HG03378 (cell line): ENCODE measurements around the gene FN1.

Experiments used
- ATAC-seq: cut with Tn5 transposase; IDR thresholded peaks from one replicate; pipeline ENCODE4 v1.9.1; 2021; ENCODE audit warnings: mild to moderate bottlenecking, moderate library complexity; ENCODE audit not compliant: unreplicated experiment

The FN1 gene

DNA sequence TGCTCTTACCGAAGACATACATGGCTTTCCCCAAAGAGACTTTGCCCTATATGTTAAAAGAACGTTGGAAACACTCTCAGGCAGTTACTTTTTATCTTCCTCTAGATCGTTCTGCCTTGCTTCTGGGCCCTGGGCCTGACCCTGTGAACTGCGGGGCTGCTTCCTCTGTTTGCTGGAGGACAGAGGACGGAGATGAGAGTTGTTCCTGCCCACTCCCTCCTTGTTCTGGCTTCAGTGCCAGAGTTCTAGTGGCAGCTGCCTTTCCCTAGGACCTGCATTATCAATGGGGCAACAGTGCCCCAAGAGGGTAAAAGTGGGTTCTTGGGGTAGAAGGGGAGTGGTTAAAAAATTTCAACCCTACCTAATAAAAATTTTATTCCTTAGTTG is 6.5 kb upstream of the FN1 start:
- ATAC-seq, result no peak

DNA sequence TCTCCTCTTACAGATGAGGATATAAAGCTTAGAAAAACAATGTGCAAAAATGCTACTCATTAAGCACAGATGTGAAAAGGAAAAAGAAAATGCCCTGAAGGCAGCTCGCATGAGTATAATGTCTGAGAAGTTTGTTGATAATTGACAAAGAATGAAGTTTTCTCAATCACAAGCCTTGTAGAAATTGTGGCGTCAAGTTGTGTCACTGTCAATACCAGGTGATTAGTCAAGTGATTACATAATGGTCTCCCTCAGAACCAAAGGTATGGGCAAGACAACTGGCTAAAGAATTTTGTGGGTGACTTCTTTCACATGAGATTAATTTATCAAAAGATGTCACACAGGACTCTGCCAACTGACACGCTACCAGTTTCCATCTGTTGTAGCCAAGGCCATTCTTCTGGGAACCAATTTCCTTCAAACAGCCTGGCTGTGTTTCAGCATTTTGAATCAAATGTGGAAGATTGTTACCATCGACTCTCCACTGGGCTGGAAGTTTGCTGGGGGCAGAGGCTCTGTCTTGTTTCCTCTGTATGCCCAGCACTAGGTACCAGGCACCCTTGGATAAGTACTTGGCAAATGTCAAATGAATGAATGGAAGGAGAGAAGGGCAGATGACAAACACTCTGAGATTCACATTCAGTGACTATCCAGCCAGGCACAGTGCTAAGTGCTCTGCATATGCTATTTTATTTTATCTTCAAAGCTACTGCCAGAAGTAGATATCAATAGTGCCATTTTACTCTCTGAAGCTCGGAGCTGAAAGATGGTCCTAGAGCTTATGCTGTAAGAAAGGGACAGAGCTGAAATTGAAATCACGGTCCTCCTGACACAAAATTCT is 5.9 kb upstream of the FN1 start:
- ATAC-seq, result no peak

DNA sequence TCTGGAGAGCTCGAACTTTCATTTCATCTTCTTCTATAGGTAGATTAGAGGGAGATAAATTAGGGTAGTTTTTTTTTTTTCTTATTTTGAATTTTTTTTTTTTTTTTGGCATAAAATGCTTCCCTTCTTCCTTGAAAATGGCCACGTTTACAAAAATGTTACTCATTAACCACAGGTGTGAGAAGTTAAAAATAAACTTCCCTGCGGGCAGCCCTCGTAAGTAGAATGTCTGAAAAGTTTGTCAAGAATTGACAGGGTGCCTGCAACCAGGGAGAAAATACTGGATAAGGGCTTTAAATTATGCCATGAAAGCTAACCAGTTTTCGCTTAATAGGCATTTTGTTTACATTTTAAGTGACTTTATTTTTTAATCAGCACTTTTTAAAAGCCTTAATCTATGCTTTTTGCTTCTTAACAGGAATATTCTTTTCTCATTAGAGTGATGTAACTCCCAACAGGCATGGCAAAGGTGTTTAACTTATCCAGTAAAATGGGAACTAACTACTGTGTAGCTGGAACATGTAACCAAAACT is 4.2 kb upstream of the FN1 start:
- no peak for ATAC-seq

DNA sequence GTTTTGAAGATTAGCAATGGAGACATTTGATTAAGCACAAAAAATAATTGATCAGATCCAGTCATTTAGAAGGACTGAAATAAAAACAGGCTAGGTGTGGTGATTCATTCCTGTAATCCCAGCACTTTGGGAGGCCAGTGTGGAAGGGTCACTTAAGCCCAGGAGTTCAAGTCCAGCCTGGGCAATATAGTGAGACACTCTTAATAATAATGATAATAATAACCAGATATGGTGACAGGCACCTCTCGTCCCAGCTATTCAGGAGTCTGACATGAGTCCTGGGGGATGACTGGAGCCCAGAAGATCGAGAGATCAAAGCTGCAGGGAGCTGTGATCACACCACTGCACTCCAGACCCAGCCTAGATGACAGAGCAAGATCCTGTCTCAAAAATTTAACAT is 3.5 kb upstream of the FN1 start:
- ATAC-seq, result no peak

DNA sequence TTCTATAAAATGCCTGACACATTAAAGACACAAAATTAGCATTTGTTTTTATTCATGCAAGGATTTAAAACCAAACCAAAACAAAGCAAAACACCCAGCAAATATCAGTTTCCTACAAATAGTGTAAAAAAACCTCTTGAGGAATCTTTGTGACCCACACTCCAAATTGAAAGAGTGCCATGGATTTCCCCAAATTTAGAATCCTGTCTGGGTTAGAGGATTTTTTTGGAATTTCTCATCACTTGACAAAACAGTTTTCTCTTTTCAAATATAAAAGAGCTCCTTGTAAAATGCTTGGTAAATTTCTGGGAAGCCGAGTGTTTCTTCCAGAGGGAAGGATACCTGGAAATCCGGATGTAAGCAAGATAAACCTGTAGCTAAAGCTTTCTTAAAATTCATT is 1.7 kb upstream of the FN1 start:
- ATAC-seq, result no peak

DNA sequence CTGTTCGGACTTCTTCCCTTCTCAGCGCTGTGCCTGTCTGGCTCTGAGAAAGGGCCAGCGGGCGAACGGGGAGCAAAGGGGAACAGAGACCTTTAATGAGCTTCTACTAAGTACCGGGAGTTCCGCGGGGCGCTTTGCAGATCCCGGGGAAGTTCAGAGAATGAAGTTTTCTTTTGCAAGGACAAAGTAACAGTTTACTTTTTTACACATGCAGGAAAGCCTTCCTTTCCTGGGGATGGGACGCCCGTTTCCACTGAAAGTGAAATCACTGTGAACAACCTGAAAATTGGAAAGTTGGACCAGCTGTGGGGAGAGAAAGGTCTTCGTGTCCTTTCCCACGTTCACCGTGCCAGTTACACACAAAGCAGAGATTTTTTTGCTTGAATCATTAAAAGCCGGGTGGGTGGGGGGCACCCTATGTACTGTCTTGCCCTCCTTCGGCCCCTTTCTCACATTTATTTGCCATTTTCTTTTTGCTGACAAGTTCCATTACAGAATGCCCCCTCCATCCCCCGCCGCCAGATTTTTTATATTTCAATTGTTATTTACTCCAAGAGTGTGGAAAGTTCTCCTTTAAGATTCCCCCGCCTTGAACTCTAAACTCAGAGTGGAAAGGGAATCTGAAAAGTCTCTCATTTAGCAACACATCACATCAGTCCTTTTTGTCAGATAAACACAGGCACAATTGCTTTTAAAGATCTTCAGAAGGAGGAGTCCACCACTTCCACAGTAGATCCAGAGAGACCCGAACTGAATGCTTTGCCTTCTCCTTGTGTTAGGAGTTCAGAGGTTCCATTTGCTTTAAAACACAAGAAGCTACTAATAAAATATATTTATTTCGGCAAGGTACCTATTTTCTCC is 1.1 kb upstream of the FN1 start:
- peak; percentile 29 for ATAC-seq

DNA sequence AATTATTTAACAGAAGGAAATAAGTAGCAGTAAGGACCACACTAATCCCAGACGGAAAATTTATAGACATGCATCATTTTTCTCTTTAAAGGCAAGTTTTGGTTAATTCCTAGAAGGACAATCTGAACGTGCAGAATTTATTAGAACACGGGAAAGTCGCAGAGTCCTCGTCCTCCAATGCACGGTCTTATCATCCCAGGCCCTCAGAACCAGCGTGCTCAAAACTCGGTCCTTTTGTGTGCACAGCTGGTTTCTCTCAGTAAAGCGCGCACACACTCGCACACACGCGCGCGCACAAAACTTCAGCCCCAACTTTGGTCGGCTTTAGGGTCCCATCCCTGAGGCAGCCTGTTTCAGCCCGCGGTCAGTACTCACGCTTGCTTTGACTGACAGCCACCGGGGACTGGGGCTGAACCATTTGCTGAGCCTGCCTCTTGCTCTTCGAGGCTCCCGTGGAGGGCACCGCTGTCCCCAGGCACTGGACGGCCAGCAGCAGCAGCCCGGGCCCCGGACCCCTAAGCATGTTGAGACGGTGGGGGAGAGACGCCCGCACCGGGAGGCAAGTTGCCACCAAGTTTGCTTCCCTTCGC is 493 bp downstream of the FN1 start:
- ATAC-seq, result no peak

DNA sequence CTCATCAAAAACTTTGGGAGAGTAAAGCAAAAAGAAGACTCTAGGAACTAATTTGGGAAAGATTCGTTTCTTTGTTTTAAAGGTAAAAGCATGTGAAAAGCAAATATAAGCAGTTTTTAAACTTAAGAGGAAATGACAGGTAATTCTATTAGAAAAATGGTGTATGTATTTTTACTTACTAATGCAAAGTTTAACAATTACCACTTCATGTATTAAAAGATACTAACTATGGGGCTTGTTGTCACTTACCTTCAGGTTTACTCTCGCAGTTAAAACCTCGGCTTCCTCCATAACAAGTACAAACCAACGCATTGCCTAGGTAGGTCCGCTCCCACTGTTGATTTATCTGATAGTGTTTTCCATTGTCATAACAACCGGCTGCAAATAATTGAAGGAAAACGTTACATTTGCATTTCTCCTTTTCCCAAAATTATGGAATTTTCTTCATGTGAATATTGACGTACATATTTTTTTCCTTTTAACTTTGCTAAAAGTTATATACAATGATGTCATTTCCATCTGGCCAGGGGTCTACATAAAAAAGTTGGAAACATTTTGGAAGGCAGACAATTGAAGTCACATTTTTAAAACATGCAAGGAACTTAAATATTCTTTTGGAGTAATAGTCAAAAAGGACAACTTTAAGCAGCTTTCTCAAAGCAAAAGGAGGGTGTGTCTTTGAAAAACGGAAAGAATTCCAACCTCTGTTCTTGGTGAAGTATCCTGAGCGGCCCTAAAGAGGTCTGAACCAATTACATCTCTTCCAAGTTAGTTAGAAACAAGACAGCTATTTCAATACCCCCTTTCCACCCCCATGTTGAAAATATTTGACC is 1.2 kb downstream of the FN1 start:
- no peak for ATAC-seq

DNA sequence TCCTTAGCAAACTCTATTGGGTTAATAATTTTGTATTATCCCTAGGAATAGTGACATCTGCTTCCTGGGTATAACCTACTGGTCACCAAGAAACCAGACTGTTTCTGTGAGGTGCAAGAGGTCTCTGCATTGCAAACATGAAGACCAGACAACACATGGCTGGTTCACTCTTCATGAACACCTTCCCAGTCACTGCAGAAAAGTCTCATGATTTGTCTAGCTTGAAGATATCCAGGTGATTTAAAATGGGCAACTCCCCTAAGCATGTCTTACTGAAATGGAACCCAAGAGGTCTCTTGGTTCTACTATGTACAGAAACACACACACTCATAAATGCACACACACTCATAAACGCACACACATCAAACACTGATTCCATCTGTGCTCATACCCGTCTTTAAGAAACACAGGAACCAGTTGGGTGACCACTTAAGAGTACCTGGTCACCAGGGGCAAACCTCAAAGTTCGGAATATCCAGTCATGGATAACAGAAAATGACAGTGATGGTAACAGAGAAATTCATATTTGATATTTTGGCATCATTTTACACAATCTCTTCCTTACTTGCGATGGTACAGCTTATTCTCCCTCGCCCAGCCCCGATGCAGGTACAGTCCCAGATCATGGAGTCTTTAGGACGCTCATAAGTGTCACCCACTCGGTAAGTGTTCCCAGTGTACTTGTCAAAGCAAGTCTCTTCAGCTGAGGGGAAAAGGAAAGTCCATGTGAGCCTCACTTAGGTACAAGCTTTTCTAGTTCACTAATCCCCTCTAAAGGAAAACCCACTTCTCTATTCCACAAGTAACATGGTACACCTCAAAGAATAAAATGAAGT is 2.9 kb downstream of the FN1 start:
- ATAC-seq, result no peak

DNA sequence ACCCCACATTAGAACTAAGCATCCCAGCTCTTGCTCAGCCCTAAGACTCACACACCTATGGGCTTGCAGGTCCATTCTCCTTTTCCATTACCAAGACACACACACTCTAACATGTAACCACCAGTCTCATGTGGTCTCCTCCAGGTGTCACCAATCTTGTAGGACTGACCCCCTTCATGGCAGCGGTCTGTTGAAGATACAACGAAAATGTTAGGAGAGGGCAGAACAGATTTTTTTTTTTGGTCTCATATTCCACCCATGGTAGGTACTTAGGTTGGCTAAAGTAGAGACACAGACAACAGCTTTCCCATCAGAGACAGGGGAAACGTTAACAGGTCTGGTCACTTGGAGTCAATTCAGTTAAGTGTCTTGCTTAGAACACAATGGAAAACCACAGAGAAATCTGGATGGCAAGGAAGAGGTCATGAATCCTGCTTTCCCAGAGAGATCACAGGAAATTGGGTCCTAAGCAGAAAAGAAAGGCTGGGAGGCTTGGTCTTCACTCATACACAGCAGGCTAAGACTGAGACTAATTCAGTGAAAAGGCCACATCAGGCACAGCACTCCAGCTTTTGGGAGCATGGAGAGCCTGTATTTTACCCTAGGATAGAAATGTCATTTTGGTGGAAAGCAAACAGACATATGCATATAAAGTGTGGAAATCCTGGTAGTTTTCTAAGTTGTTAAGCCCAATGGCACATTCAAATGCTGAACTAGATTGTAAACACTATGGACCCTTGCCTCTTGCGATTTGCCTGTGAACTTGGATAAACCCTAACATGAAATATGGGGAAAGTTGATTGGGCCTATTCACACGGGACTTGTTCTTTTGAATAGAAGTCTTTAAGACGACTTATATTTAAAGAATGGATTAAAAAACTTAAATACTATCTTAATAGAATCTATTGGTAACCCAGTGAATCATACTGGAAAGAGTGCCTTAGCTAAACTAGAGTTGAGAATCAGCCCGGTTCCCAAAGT is 3.8 kb downstream of the FN1 start:
- ATAC-seq, result no peak

DNA sequence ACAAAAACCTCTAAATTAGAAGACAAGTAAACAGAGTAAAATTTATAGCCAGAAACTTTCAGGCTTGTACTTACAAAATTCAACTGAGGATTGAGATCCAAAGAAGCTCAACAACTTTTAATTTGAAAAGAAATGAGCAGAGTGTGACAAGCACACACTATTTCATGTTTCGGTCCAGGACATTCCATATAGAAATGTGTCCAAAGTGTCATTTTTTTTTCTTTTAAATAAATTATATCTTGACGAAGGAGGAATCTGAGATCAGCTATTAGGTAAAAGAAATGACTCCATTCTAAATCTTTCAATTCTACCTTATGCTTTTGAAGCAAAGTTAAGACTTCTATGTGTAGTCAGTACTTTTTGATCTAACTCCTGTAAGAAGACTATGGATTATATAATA is 4.6 kb downstream of the FN1 start:
- no peak for ATAC-seq

DNA sequence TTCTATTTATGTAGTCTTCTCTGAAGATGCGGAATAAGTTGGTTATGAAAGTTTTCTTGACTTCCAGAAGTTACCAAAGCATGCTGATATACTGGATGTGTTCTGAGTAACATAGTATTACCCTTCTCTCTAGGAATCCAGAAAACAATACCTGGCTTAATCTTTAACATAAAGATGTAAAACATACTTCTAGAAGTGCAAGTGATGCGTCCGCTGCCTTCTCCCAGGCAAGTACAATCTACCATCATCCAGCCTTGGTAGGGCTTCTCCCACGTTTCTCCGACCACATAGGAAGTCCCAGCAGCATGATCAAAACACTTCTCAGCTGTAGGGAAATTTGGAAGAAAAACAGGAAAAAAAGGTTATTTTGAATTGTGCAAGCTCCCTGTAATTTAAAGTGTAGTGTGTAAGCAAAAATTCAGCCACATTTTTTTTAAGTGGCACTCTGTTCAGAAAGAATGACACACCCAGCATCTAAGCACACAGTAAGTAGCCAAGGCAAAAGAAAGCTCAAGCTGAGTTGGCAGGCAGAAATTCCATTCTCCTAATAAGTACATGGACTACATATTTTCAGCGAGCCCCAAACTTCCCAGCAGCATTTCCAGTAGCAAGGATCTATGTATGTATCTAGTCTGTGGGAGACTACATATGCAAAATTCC is 5.2 kb downstream of the FN1 start:
- ATAC-seq, result no peak

DNA sequence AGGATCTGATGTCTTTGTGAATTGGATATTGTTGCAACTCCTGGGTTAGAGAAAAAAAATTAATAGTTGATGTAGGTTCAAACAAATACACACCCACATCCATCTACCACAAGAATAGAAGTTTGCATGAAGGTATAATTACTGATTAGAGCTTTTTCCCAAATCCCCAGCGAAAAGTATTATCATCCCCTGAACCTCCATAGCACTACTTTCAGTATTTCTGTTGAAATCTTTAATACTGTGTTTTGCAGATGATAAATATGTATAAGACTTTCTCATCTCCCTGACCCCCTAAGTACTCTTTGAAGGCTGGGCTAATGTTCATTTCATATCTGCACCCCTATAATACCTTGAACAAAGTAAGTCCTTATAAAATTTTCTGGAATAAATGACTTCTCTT is 6.4 kb downstream of the FN1 start:
- no peak for ATAC-seq

DNA sequence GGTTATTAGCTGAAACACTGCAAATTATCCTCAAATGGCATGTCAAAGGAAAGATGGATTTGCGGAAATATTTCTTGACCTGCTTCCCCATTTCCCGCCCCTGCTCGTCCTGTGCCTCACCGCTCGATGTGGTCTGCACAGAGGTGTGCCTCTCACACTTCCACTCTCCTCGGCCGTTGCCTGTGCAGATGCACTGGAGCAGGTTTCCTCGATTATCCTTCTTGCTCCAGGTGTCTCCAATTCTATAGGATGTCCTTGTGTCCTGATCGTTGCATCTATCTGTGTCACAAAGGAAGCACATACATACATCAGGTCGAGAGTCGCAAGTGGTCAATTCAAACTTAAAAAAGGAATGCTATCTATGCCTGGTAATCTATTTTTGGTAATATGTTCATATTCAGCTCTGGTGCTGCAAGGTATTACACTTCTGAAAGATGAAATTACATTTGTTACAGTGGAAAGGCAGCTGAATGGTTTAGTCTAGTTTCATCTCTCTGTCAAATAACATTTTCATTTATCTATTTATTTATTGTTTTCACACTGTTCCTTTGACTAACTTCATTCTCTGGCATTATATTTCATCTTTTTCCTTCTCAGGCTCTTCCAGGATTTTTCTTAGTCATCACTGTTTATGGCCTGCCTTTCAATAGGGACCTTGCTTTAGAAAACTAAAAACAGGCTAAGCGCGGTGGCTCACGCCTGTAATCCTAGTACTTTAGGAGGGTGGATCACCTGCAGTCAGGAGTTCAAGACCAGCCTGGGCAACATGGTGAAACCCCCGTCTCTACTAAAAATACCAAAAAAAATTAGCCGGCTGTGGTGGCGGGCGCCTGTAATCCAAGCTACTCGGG is 7.6 kb downstream of the FN1 start:
- no peak for ATAC-seq

DNA sequence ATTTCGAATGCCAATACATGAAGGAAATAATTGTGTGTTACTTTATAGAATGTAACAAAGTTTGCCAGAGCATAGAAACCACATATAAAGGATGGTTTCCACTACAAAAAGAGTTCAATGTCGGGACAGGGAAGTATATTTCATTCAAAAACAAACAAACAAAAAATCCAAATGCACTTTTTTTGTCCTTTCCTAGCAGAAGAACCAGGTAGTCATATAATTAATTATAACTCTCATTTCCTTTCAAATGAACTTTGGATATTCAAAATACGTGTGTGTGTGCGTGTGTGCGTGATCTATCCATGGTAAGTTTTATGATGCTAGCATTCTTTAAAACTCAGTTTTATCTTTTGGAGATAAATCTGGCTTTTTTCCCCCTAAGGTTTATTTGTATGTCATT is 8.3 kb downstream of the FN1 start:
- ATAC-seq, result no peak

DNA sequence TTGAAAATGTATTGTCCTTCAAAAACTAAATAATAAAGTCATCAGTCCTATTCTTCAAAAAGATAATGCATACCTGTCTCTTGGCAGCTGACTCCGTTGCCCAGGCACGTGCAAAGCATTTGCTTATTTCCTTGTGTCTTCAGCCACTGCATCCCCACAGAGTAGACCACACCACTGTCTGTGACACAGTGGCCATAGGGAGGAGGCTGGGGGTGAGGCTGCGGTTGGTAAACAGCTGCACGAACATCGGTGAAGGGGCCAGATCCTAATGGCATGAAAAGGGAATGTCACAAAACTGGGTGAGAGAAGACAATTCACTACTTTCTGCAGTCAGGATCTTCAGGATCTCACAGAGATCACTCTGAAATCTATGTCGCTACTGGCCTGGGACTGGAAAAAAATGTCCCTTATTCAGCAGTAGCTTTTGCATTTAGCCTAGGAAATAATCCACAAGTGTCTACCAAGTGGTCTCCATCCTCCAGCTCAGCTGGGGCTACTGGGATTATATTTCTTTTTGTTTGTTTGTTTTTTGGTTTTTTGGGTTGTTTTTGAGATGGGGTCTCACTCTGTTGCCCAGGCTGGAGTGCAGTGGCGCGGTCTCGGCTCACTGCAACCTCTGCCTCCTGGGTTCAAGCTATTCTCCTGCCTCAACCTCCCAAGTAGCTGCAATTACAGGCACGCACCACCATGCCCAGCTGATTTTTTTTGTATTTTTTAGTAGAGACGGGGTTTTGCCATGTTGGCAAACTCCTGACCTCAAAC is 10.7 kb downstream of the FN1 start:
- ATAC-seq, result no peak
